Psoas muscle (tissue), 8 donors: ENCODE results near the gene CTIF. TPM values are rescaled to one million over a fixed set of nuclear protein-coding genes. Genes with fewer than 3 reads are reported as not detected.
A peak's percentile ranks its signal among the peaks of the same experiment; 100 is the strongest.

ENCODE experiments used
- ATAC-seq, 4 donors: fragments of 200-7000 bp; cut with Tn5 transposase; one replicate each; pipeline ENCODE4 v1.9.1; 2020; ENCODE audit warnings: moderate library complexity in 3 of 4, mild to moderate bottlenecking in 2 of 4
- DNase-seq, 2 donors: peaks; one replicate each; pipeline ENCODE4 v3.0.0-alpha.2; 2020
- H3K27ac ChIP-seq: fragments of 200-600 bp; one replicate; pipeline ENCODE4 v1.8.0; 2022
- H3K27me3 ChIP-seq, 3 donors: fragments of 200-600 bp in 1 of 3; one replicate each; pipeline versions ENCODE4 v1.6.1 to v1.8.0; 2013 to 2022; ENCODE audit warnings: low read length in 2 of 3, mild to moderate bottlenecking in 2 of 3, moderate library complexity in 1 of 3; ENCODE audit not compliant: insufficient read depth in 3 of 3
- H3K36me3 ChIP-seq, 2 donors: fragments of 200-600 bp in 1 of 2; one replicate each; pipeline versions ENCODE4 v1.6.1 to v1.8.0; 2013 to 2022; ENCODE audit warnings: low read depth in 1 of 2, mild to moderate bottlenecking in 1 of 2, moderate library complexity in 1 of 2; ENCODE audit not compliant: insufficient read depth in 1 of 2
- H3K4me1 ChIP-seq: fragments of 200-600 bp; one replicate; pipeline ENCODE4 v1.8.0; 2022
- H3K4me3 ChIP-seq: fragments of 200-600 bp; one replicate; pipeline ENCODE4 v1.8.0; 2022; ENCODE audit warnings: mild to moderate bottlenecking
- H3K9me3 ChIP-seq: fragments of 200-600 bp; one replicate; pipeline ENCODE4 v1.8.0; 2022
- WGBS, 3 donors: extraction: QIAGEN DNeasy Blood & Tissue Kit; methylation state at CpG; one replicate each; pipeline versions ENCODE4 v1.1.6 to v1.1.7; 2013; 5-methylcytosine and 5-hydroxymethylcytosine counted together
- intact Hi-C, 2 donors: fragments of 100-400 bp; cut with DNase I; formaldehyde crosslinking; loops; one replicate each; pipeline versions ENCODE4 v1.11.0 to v1.14.2; 2022
- polyA plus RNA-seq, 3 donors: library from polyadenylated mRNA; stranded (reverse); fragments of 200-250 nt; gene quantifications; one replicate each; pipeline ENCODE4 v1.2.3, GENCODE V29; 2013
- total RNA-seq, 4 donors: library from RNA; stranded (reverse); fragmentation: NEBNext Ultra II Directional in 2 of 4; extraction: Animal tissue kit (Norgen Biotek cat#: 25700) in 2 of 4; gene quantifications; one replicate each; pipeline versions ENCODE4 v1.2.1 to v1.2.4, GENCODE V29; 2021 to 2023
- TF ChIP-seq, protein P1 (sequence below): fragments of 200-600 bp; IDR thresholded peaks from one replicate; pipeline ENCODE4 v1.8.0; 2022; ENCODE audit warnings: antibody characterized with exemption
- donor health status: healthy with polysubstance abuse.
- donor health status: DM: no; HTN: no; CAD: no; lungs with moderate emphysema.
- donor health status: Bipolar disorder and iron deficiency.
- donor health status: healthy.
- donor health status: DM: yes; HTN: yes; CAD: no.
- donor health status: DM: no; HTN: no; CAD: no.
- donor health status: DM: no; HTN: no; CAD: no.
- donor health status: DM: yes; HTN: yes; CAD: no.

CTIF gene
- total and polyA plus RNA-seq, 7 donors: 11.3 to 40.5 (median 26.9) TPM

DNA sequence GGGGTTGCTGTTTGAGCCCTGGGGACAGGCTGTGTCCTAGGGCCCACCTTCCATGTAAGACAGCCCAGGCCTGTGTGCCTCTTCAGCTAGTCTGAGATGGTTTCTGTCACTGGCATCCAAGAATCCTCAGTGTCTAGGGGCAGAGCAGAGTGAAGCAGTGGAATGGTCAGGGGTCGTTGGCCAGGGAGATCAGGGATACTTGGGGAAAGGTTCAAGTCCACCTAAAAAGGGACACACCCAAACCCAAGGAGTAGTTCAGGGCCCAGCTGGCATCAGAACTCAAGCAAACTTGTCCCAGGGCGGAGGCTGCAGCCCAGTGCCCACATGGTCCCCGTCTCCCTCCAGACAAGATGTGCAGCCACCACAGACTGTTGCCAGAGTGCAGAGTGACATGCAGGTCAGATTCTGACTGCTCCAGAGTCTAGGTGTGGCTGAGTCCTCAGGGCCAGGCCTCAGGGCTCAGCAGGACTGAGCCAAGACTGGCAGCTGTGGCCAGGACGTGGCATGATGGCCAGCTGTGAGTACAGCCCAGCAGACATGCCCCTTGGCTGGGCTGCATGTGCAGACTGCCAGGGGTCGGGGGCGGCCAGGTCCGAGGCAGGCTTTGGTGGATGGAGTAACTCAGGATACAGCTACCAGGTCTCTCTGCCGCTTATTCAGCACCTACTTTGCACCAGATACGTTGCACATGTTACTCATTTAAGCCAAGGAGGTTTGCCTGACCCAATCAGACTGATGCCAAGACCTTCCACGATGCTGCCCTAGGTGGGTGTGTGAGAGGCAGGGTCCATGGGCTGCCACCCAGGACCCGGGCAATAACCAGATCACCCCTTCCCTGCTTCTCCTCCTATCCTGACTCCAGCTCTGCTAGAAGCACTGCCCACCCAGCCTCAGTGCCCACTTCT lies 265.4 kb downstream of the CTIF start:
- H3K4me1 ChIP-seq: peaks cover 28% of the 10 kb centered on the region
- intact Hi-C loops: no loop called here
- H3K9me3 ChIP-seq: no peaks in the 10 kb centered on the region
- H3K36me3 ChIP-seq: no peaks in the 10 kb centered on the region
- DNase-seq (peak in 1 of 2 donors; percentile 39), ATAC-seq (peak; percentile 18 to 60 (median 23))
- no peaks in the 10 kb centered on the region for H3K27me3 ChIP-seq
- H3K27ac ChIP-seq: peak overlapping the region; percentile 71
- no peak overlapping the region for H3K4me3 ChIP-seq
- WGBS, 3 donors: 46 to 63% (median 57%) methylated on average over 11 of the region's 11 CpGs
- TF ChIP-seq, protein P1, sequence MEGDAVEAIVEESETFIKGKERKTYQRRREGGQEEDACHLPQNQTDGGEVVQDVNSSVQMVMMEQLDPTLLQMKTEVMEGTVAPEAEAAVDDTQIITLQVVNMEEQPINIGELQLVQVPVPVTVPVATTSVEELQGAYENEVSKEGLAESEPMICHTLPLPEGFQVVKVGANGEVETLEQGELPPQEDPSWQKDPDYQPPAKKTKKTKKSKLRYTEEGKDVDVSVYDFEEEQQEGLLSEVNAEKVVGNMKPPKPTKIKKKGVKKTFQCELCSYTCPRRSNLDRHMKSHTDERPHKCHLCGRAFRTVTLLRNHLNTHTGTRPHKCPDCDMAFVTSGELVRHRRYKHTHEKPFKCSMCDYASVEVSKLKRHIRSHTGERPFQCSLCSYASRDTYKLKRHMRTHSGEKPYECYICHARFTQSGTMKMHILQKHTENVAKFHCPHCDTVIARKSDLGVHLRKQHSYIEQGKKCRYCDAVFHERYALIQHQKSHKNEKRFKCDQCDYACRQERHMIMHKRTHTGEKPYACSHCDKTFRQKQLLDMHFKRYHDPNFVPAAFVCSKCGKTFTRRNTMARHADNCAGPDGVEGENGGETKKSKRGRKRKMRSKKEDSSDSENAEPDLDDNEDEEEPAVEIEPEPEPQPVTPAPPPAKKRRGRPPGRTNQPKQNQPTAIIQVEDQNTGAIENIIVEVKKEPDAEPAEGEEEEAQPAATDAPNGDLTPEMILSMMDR: no peak

DNA sequence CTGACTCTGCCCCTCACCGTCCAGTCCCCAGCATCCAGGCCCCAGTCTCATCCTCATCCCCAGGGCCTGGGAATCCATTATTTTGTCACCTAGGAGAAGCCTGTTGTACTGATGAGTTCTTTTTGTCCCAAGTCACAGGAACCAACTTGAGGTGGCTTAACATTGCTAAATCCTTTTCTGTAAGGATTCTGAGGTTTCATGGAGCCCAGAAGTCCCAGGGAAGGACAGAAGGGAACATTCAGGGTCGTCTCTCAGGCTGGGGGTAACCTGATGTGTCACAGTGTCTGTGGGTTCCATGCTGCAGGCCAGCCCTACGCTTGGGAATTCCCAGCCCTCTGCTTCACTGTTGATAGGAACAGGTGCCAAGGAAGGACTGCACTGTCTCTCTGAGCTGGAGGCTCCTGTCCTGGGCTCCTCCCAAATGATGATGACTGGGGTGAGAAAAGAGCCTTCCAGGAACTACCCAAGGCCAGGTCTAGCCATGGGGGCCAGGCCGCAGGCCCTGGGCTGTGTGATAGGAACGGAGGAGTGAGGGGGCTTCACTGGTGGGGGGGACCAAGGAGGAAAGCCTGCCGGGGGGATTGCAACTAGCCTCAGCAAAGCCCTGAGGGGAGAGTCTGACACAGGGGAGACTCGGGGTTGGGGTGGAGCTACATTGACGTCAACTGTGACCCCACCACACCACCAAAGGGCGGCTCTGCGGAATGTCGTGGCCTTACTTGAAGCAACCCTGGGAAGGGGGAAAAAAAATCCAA lies 266.2 kb downstream of the CTIF start:
- WGBS, 3 donors: 94 to 96% (median 96%) methylated on average over 11 of the region's 11 CpGs
- intact Hi-C loops: no loop called here
- H3K9me3 ChIP-seq: no peaks in the 10 kb centered on the region
- no peak overlapping the region for H3K4me3 ChIP-seq
- H3K27me3 ChIP-seq: no peaks in the 10 kb centered on the region
- peaks cover 27% of the 10 kb centered on the region for H3K4me1 ChIP-seq
- H3K36me3 ChIP-seq: no peaks in the 10 kb centered on the region
- TF ChIP-seq, protein P1: no peak
- ATAC-seq: no peak
- no peak overlapping the region for H3K27ac ChIP-seq
- DNase-seq: peak in 1 of 2 donors; percentile 32

DNA sequence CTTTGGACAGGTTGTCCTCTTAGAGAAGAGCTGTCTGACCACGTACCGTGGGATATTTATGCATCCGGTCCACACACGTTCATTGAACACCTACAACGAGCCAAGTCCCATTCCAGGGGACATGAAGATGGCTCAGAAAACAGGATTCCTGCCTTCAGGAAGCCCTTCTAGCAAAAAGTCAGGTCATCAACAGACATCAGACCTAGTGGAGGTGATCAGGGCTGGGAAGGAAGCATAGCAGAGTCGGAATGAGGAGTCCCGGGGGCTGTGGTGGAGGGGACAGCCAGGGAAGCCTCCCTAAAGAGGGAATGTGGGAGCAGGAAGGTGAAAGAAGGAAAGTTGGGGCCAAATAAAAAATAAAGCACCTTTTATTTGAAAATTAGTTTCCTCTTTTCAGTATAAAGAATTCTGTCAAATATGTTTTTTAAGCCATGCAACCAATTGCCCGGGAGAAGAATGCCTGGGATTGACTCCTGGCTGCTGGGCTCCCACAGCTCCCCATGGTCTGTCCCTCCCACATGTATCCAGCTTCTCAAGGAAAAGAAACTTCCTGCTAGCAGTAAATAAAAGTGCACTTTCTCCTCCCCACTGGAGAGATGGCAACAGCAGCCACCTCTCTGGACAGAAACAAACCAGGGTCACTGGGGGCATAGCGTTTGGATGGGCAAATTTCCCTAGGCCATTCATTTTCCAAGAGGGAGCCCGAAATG lies 267.1 kb downstream of the CTIF start:
- Histone ChIP-seq H3K4me1 (peaks cover 24% of the 10 kb centered on the region), H3K36me3 (no peaks in the 10 kb centered on the region), H3K27me3 (no peaks in the 10 kb centered on the region), H3K9me3 (no peaks in the 10 kb centered on the region), H3K4me3 (no peak overlapping the region), H3K27ac (no peak overlapping the region)
- 94 to 97% (median 96%) methylated on average over 10 of the region's 10 CpGs for WGBS, 3 donors
- intact Hi-C loops: no loop called here
- TF ChIP-seq, protein P1: no peak
- peak in 1 of 2 donors; percentile 7 for DNase-seq
- ATAC-seq: no peak

DNA sequence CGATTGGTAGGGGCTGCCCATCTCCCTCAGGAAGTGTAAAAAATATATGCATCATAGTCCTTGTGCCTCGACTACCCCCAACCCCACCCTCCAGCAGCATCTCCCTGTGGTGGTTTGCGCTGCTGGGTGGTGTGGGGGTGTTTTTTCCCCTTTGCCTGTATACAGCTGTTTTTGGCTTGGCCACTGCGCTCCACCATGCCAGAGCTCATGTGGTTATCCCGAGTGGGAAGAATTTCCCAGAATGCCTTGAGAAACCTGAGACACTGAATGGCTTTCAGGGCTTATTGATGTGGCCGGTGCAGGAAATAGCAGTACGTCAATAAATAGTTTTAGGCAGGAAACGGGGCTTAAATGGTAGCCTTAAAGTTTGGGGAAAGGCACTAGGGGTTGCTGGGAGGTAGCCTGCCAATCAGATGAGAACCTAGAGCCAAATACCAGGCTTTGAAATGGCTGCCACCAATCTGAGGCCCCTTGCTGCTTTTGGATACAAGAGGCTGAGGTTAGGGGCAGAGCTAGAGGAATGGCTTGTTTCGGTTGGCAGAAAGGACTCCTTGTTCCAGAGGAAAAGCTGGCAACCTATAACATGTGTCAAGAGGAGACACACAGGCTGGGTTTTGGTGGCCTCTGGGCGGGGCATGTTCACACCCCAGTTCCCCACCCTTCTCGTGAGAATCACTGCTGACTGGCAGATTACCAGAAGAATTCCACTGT lies 267.9 kb downstream of the CTIF start:
- peak in 1 of 4 donors; percentile 48 for ATAC-seq
- Histone ChIP-seq H3K4me3 (no peak overlapping the region), H3K9me3 (no peaks in the 10 kb centered on the region), H3K27me3 (no peaks in the 10 kb centered on the region), H3K27ac (peak overlapping the region; percentile 30), H3K36me3 (no peaks in the 10 kb centered on the region), H3K4me1 (peaks cover 17% of the 10 kb centered on the region)
- WGBS, 3 donors: 54 to 63% (median 63%) methylated on average over 11 of the region's 11 CpGs
- TF ChIP-seq, protein P1: no peak
- DNase-seq: peak in 1 of 2 donors; percentile 55
- intact Hi-C loops: no loop called here
